AG20443 (cell line): Measurements from ENCODE around the gene FAM20A.
"Not testable (repeated sequence)": the region's sequence is repeated elsewhere in the genome, so short reads cannot be mapped to it uniquely, and the experiment has no call there.

Experiments
- DNase-seq: peaks from one replicate; pipeline ENCODE4 v3.0.0; 2012; ENCODE audit warnings: low spot score, mixed read lengths

FAM20A gene

DNA sequence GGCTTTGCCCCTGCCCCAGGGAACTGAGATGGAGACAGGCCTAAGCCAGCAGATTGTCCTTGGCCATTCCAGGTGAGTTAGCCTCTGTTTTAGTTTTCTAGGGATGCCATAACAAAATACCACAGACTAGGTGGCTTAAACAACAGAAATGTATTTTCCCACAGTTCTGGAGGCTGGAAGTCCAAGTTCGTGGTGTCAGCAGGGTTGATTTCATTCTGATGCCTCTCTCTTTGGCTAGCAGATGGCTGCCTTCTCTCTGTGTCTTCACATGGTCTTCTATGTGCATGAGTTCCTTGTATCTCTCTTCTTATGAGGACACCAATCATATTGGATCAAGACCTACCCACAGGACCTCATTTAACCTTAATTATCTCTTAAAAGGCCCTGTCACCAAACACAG lies 12.8 kb downstream of the FAM20A start:
- no peak for DNase-seq

DNA sequence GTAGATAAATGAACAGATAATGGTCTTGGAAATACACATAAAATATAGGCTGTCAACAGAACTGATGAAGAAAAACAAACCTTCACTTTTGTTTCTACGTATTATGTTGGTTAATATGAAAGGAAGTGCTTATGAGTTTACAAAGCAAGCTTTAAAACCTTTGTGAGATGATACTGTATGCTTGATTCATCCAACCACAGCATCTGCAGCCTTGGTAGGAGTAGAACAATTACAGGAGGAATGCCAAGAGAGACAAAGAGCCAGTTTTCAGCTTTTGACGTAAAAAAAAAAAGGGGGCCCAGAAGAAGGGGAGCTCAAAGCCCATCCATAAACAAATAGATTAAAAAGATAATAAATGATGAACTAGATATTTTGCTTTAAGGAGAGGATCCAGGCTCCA lies 13.3 kb downstream of the FAM20A start:
- no peak for DNase-seq

GRCh38 chr17:68587026-68587425 lies 14.1 kb downstream of the FAM20A start:
- no peak for DNase-seq

GRCh38 chr17:68585643-68586042 lies 15.5 kb downstream of the FAM20A start:
- peak; percentile 35 for DNase-seq

DNA sequence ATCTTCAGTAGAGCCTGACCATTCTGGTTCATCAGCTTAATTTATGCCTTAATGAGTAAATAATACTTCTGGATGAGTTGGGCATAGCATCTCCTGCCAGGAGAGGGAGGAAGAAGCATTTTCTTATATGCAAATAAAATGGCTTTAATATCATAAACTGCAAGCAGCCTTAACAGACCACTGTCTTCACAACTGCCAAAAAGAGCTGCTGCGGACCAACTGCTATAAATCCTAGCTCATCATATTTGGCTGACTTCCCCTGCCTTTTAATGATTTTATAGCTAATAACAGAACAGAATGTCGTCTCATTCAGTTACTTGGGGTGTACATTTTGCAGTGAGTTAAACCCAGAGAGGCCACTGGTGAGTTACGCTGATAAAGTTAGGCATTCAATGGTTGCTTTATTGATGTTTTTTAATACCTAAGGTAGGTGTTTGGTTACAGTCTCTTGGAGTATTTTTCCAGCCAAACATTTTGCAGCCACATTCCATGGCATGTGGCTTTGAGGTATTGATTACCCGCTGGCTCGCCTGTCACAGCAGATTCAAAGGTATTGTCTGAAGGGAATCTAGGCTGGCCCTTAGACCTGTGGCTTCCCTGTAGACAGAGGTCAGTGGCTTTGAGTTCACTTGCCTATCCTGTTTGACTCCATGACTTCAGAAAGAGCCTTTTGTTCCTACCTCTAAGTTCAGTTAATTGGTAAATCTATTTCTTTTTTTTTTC lies 16.4 kb downstream of the FAM20A start:
- DNase-seq, result no peak

- not testable (repeated sequence) for DNase-seq
Observed at GRCh38 chr17:68582867-68583266, 18.3 kb downstream of the FAM20A start.

- DNase-seq, result no peak
Observed at GRCh38 chr17:68581863-68582645, 19.1 kb downstream of the FAM20A start.

DNA sequence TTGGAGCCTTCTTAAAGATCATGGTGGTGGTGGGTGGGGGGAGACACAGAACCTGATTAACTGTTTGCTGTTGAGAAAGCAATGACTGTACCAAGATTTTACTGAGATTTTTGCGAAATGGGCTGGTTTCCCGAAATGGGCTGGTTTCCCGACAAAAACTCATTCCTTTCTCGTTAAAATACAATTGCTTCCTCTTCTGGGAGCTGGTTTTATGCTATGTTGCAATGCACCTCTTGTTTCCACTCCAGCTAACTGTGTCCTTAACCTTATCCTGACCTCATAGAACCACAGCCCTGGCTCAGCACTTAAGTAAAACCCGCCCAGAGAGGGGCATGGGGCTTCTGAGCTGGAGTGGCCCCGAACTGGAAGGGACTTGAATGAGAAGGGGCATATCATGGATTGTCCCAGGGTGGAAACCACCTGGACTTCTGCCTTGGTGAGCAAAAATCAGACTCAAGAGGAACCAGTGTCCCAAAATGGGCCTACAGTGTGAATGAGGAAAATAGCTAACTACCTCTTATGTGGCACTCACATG lies 20.9 kb downstream of the FAM20A start:
- peak; percentile 83 for DNase-seq

GRCh38 chr17:68579194-68579927 lies 21.8 kb downstream of the FAM20A start:
- DNase-seq, result no peak

DNA sequence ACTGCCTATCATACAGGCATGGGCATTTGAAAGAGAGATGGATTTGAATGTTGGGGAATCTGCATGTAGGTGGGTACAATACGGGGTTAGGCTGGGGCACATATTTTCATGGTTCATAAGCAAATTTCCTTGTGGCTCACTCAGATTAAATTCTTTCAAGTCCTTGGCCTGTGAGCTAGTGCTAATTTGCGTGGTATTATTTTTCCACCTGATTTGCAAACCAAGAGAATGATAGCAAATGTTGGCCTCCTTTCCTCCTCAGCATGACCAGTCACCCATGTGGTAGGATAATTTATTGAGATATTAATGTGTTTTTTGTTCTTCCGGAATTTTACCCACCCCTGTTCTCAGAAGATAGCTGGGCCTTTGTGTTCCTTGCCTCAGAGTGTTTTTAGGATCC lies 22.9 kb downstream of the FAM20A start:
- no peak for DNase-seq

DNA sequence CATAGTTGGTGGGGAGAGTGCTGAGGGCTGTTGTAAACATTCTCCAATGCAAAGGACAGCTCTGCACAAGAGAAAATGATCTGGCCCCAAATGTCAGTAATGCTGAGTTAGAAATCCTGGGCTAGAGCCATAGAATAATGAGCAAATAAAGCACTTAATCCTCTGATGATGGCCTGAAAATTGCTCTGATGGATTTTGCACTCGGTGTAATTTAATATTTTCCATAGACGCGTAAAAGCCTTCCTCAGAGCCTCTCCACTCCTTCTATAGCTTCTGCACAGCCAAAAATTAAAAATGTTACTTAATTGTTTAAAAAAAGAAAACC lies 23.7 kb downstream of the FAM20A start:
- DNase-seq, result no peak

DNA sequence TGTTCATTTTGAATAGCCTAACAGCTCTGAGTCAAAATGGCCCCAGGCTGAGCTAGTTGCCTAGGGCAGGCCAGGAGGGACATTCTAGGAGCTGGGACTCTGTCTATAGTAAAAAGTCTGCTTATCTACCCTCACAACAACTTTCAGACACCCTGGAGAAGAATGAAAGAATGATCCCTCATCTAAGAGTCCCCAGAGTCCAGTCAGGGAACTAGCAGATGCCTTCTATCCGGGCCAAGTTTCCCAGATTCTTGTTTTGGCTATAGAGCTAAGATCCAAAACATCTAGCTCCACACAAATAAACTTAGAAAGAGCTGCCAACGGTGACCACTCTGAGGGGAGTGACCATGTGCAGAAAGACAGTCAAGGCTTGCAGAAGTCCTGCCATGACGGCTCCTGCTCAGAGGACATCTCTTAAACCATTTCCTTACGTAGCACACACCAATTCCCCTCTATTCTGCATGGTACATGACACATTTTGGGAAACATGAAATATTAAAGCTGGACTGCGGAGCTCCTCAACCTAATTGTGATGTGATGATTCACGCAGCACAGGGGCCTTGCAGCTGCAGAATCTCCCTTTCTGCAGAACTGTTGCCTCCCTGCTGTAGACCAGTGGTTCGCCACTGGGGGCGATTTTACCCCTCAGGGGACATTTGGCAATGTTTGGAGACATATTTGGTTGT lies 24.2 kb downstream of the FAM20A start:
- DNase-seq, result peak; percentile 84

GRCh38 chr17:68576137-68576536 lies 25.0 kb downstream of the FAM20A start:
- DNase-seq, result no peak

DNA sequence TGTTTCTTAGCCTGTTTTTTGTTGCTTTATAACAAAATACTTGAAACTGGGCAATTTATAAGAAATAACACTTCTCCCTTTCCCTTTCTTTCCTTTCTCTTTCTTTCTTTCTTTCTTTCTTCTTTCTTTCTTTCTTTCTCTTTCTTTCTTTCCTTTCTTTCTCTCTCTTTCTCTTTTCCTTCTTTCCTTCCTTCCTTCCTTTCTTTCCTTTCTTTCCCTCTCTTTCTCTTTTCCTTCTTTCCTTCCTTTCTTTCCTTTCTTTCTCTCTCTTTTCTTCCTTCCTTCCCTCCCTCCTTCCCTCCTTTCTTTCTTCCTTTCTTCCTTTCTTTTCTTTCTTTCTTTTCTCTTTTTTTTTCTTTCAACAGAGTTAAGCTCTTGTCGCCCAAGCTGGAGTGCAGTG lies 27.8 kb downstream of the FAM20A start:
- DNase-seq, result no peak

GRCh38 chr17:68572138-68572842 lies 28.9 kb downstream of the FAM20A start:
- DNase-seq, result no peak

GRCh38 chr17:68570526-68570925 lies 30.6 kb downstream of the FAM20A start:
- DNase-seq, result no peak

GRCh38 chr17:68569346-68569745 lies 31.8 kb downstream of the FAM20A start:
- no peak for DNase-seq

DNA sequence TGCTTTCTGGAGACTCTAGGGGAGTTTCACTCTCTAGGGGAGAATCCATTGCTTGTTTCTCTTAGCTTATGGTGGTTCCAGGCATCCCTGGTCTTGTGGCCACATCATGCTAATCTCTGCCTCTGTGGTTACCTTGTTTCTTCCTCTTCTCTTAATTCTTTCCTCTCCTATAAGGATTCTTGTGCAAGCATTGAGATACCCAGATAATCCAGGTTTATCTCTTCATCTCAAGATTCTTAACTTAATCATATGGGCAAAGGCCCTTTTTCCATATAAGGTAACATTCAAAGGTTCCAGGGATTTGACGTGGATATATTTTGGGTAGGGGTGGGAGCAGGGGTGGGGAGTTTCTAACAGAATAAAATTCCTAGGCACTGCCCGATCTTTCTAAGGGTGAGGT lies 32.6 kb downstream of the FAM20A start:
- DNase-seq, result no peak

GRCh38 chr17:68567581-68567980 lies 33.6 kb downstream of the FAM20A start:
- no peak for DNase-seq

- no peak for DNase-seq
Observed at GRCh38 chr17:68567035-68567434, 34.1 kb downstream of the FAM20A start.

DNA sequence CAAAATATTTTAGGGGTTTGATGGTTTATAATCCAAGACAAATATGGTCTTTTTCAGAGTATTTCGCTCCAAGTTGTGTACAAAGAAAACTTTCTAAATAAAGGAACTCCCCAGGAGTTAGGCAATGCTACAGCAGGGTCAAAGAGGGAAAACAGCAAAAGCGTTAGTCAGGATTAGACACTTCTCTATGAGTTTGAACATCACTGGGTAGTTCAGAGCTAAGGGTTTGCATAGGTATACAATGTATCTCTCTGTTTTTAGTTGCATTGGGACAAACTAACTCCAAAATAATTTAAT lies 34.8 kb downstream of the FAM20A start:
- peak; percentile 34 for DNase-seq
